KOPT-K1 (cell line): ENCODE measurements around the gene PFDN5.

Experiments used
- H3K27ac ChIP-seq: fragments of 200-600 bp; sonication (generic); 2 replicates; pipeline ENCODE4 v1.5.1; 2016; ENCODE audit warnings: antibody characterized with exemption, mild to moderate bottlenecking, low read depth, low read length; ENCODE audit not compliant: poor library complexity, severe bottlenecking
- H3K36me3 ChIP-seq: fragments of 200-600 bp; sonication (generic); 2 replicates; pipeline ENCODE4 v1.5.1; 2017; ENCODE audit warnings: antibody characterized with exemption, mild to moderate bottlenecking, low read length, moderate library complexity; ENCODE audit not compliant: insufficient read depth
- H3K9me3 ChIP-seq: fragments of 200-600 bp; sonication (generic); 2 replicates; pipeline ENCODE4 v1.5.1; 2017; ENCODE audit warnings: antibody characterized with exemption, low read length, mild to moderate bottlenecking; ENCODE audit not compliant: insufficient read depth, poor library complexity, severe bottlenecking

Gene PFDN5

GRCh38 chr12:53295070-53295890, at the start of gene PFDN5:
PFDN5 (plus strand) TSS chr12:53295542; CDS start chr12:53295568, 26 bp downstream.
- peaks cover 67% of the 10 kb centered on the region for H3K36me3 ChIP-seq
- H3K9me3 ChIP-seq: no peaks in the 10 kb centered on the region
- H3K27ac ChIP-seq: peak within 1 kb of the TSS; percentile 75

- Histone ChIP-seq H3K36me3 (peaks cover 27% of the 10 kb centered on the region), H3K27ac (peak overlapping the region; percentile 75), H3K9me3 (no peaks in the 10 kb centered on the region)
Measured at GRCh38 chr12:53251477-53252348, 43.6 kb upstream of the PFDN5 start.

GRCh38 chr12:53252349-53252916, 42.9 kb upstream of the PFDN5 start:
- Histone ChIP-seq H3K27ac (peak overlapping the region; percentile 75), H3K36me3 (peaks cover 27% of the 10 kb centered on the region), H3K9me3 (no peaks in the 10 kb centered on the region)

- no peaks in the 10 kb centered on the region for H3K9me3 ChIP-seq
- peak overlapping the region; percentile 75 for H3K27ac ChIP-seq
- H3K36me3 ChIP-seq: peaks cover 27% of the 10 kb centered on the region
Measured at GRCh38 chr12:53253298-53253697, 42.0 kb upstream of the PFDN5 start.

GRCh38 chr12:53254816-53255545, 40.4 kb upstream of the PFDN5 start:
- no peaks in the 10 kb centered on the region for H3K9me3 ChIP-seq
- no peak overlapping the region for H3K27ac ChIP-seq
- H3K36me3 ChIP-seq: peaks cover 27% of the 10 kb centered on the region

GRCh38 chr12:53255996-53256395, 39.3 kb upstream of the PFDN5 start:
- no peaks in the 10 kb centered on the region for H3K9me3 ChIP-seq
- H3K27ac ChIP-seq: no peak overlapping the region
- peaks cover 27% of the 10 kb centered on the region for H3K36me3 ChIP-seq

GRCh38 chr12:53258541-53259539, 36.5 kb upstream of the PFDN5 start:
- Histone ChIP-seq H3K36me3 (peaks cover 19% of the 10 kb centered on the region), H3K27ac (no peak overlapping the region)

GRCh38 chr12:53259891-53260290, 35.5 kb upstream of the PFDN5 start:
- H3K27ac ChIP-seq: no peak overlapping the region
- H3K9me3 ChIP-seq: no peaks in the 10 kb centered on the region
- peaks cover 9% of the 10 kb centered on the region; the same call in 1 of the 2 replicates for H3K36me3 ChIP-seq

More at GRCh38 chr12:53258541-53259539, 36.5 kb upstream of the PFDN5 start:
- no peaks in the 10 kb centered on the region for H3K9me3 ChIP-seq

GRCh38 chr12:53265783-53266182, 29.6 kb upstream of the PFDN5 start:
- no peak overlapping the region for H3K27ac ChIP-seq
- H3K9me3 ChIP-seq: no peaks in the 10 kb centered on the region
- peaks cover 20% of the 10 kb centered on the region for H3K36me3 ChIP-seq

- H3K9me3 ChIP-seq: no peaks in the 10 kb centered on the region
- H3K27ac ChIP-seq: peak overlapping the region; percentile 94
- peaks cover 37% of the 10 kb centered on the region for H3K36me3 ChIP-seq
Measured at GRCh38 chr12:53267306-53267998, 27.9 kb upstream of the PFDN5 start.

- H3K36me3 ChIP-seq: peaks cover 43% of the 10 kb centered on the region
- H3K9me3 ChIP-seq: no peaks in the 10 kb centered on the region
- peak within 1 kb of the TSS; percentile 94 for H3K27ac ChIP-seq
Measured at GRCh38 chr12:53267999-53268629, 27.2 kb upstream of the PFDN5 start, which contains the start of gene ESPL1. ESPL1 (plus strand) TSS chr12:53268299; CDS start chr12:53268767, 468 bp downstream.

- peaks cover 51% of the 10 kb centered on the region for H3K36me3 ChIP-seq
- H3K27ac ChIP-seq: peak overlapping the region; percentile 94
- no peaks in the 10 kb centered on the region for H3K9me3 ChIP-seq
Measured at GRCh38 chr12:53268630-53269562, 26.4 kb upstream of the PFDN5 start.
